ENCODE data around the gene SRRT.

Gene SRRT

DNA sequence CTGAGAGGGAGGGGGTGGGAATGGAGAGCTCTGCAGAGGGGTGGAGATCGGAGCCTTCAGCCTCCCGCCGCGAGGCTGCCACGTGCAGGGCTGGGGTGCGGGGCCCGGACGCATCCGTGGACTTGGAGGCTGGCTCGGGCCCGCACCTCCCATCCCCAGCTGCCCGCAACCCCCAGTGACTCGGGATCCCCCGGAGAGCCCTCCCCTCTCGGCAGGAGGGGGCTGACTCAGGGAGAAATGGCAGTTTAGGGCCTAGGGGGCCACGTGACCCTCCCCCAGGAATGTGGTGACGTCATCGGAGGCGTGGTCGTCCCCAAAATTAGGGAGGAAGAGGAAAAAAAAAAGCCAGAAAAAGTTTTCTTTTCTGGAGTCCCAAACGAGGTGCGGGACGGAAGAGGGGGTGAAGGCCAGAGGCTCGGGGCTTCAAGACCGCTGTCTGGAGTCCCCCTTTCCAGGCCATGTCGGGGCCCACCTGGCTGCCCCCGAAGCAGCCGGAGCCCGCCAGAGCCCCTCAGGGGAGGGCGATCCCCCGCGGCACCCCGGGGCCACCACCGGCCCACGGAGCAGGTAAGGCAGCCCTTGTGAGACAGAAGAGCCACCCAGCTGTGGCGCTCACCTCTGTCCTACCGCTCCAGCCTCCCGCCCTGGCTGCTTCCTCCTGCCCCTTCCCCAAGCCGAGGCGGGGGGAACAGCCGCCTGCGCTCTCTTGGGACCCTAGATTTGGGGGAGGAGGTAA lies 7.7 kb upstream of the SRRT start, which contains the start of gene TRIP6 (continued):
- TF ChIP-seq, protein P1, sequence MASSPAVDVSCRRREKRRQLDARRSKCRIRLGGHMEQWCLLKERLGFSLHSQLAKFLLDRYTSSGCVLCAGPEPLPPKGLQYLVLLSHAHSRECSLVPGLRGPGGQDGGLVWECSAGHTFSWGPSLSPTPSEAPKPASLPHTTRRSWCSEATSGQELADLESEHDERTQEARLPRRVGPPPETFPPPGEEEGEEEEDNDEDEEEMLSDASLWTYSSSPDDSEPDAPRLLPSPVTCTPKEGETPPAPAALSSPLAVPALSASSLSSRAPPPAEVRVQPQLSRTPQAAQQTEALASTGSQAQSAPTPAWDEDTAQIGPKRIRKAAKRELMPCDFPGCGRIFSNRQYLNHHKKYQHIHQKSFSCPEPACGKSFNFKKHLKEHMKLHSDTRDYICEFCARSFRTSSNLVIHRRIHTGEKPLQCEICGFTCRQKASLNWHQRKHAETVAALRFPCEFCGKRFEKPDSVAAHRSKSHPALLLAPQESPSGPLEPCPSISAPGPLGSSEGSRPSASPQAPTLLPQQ (tag by site-specific recombination; IDR thresholded peaks at IDR 0.05) = peak; percentile 94
- TF ChIP-seq ZNF664 (tag by site-specific recombination; IDR thresholded peaks at IDR 0.05) (0 out of 2 replicates have a peak, but pooled peaks have one; percentile 7), ZNF223 (tag by site-specific recombination; IDR thresholded peaks at IDR 0.05) (no peak), ZNF580 (tag by site-specific recombination; IDR thresholded peaks at IDR 0.05) (0 out of 2 replicates have a peak, but pooled peaks have one; percentile 11), ZNF558 (tag by site-specific recombination; IDR thresholded peaks at IDR 0.05) (peak; percentile 74; the same call in 1 of the 2 replicates), ZBTB7A (tag by site-specific recombination; IDR thresholded peaks at IDR 0.05; ENCODE audit: low read depth) (peak; percentile 74; the same call in 1 of the 2 replicates), ZSCAN5A (tag by site-specific recombination; IDR thresholded peaks at IDR 0.05) (no peak), ZBTB1 (tag by site-specific recombination; IDR thresholded peaks at IDR 0.05) (peak; percentile 84), KLF9 (tag by site-specific recombination; IDR thresholded peaks at IDR 0.05; ENCODE audit: low read depth) (peak; percentile 95), ZNF426 (tag by site-specific recombination; IDR thresholded peaks at IDR 0.05) (no peak), ZNF37A (tag by site-specific recombination; IDR thresholded peaks at IDR 0.05) (peak; percentile 31; the same call in 1 of the 2 replicates), ZNF473 (tag by site-specific recombination; IDR thresholded peaks at IDR 0.05) (no peak), ZNF776 (tag by site-specific recombination; IDR thresholded peaks at IDR 0.05; ENCODE audit: borderline replicate concordance) (no peak), ZNF274 (IDR thresholded peaks at IDR 0.05; ENCODE audit: low read length) (no peak), ZNF274 (tag by site-specific recombination; IDR thresholded peaks at IDR 0.05; ENCODE audit: borderline replicate concordance) (no peak), ZEB2 (tag by site-specific recombination; IDR thresholded peaks at IDR 0.05) (peak; percentile 89), KLF16 (tag by site-specific recombination; IDR thresholded peaks at IDR 0.05) (peak; percentile 93; the same call in 1 of the 2 replicates), ZNF660 (tag by site-specific recombination; IDR thresholded peaks at IDR 0.05) (peak; percentile 76; the same call in 1 of the 2 replicates), ZNF585B (tag by site-specific recombination; IDR thresholded peaks at IDR 0.05) (no peak), SP3 (tag by site-specific recombination; IDR thresholded peaks at IDR 0.05) (peak; percentile 90), ZNF777 (tag by site-specific recombination; IDR thresholded peaks at IDR 0.05; ENCODE audit: borderline replicate concordance) (no peak), BCL11A (tag by site-specific recombination; IDR thresholded peaks at IDR 0.05; ENCODE audit: low read depth) (peak; percentile 61; the same call in 1 of the 2 replicates), OVOL3 (tag by site-specific recombination; IDR thresholded peaks at IDR 0.05) (no peak), WT1 (tag by site-specific recombination; IDR thresholded peaks at IDR 0.05) (peak; percentile 90), BCL11B (tag by site-specific recombination; IDR thresholded peaks at IDR 0.05; ENCODE audit: low read depth) (peak; percentile 58), KLF7 (tag by site-specific recombination; IDR thresholded peaks at IDR 0.05; ENCODE audit: borderline replicate concordance) (peak; percentile 93)
- TF ChIP-seq, protein P2, sequence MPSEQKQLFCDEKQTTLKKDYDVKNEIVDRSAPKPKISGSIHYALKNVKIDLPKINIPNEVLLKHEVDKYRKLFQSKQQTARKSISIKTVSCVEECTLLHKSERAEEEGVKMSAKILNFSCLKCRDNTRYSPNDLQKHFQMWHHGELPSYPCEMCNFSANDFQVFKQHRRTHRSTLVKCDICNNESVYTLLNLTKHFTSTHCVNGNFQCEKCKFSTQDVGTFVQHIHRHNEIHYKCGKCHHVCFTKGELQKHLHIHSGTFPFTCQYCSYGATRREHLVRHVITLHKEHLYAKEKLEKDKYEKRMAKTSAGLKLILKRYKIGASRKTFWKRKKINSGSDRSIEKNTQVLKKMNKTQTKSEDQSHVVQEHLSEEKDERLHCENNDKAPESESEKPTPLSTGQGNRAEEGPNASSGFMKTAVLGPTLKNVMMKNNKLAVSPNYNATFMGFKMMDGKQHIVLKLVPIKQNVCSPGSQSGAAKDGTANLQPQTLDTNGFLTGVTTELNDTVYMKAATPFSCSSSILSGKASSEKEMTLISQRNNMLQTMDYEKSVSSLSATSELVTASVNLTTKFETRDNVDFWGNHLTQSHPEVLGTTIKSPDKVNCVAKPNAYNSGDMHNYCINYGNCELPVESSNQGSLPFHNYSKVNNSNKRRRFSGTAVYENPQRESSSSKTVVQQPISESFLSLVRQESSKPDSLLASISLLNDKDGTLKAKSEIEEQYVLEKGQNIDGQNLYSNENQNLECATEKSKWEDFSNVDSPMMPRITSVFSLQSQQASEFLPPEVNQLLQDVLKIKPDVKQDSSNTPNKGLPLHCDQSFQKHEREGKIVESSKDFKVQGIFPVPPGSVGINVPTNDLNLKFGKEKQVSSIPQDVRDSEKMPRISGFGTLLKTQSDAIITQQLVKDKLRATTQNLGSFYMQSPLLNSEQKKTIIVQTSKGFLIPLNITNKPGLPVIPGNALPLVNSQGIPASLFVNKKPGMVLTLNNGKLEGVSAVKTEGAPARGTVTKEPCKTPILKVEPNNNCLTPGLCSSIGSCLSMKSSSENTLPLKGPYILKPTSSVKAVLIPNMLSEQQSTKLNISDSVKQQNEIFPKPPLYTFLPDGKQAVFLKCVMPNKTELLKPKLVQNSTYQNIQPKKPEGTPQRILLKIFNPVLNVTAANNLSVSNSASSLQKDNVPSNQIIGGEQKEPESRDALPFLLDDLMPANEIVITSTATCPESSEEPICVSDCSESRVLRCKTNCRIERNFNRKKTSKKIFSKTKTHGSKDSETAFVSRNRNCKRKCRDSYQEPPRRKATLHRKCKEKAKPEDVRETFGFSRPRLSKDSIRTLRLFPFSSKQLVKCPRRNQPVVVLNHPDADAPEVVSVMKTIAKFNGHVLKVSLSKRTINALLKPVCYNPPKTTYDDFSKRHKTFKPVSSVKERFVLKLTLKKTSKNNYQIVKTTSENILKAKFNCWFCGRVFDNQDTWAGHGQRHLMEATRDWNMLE (tag by site-specific recombination; conservative IDR thresholded peaks at IDR 0.05; ENCODE audit: low read depth) = peak; percentile 48; the same call in 1 of the 2 replicates
- TF ChIP-seq, protein P3, sequence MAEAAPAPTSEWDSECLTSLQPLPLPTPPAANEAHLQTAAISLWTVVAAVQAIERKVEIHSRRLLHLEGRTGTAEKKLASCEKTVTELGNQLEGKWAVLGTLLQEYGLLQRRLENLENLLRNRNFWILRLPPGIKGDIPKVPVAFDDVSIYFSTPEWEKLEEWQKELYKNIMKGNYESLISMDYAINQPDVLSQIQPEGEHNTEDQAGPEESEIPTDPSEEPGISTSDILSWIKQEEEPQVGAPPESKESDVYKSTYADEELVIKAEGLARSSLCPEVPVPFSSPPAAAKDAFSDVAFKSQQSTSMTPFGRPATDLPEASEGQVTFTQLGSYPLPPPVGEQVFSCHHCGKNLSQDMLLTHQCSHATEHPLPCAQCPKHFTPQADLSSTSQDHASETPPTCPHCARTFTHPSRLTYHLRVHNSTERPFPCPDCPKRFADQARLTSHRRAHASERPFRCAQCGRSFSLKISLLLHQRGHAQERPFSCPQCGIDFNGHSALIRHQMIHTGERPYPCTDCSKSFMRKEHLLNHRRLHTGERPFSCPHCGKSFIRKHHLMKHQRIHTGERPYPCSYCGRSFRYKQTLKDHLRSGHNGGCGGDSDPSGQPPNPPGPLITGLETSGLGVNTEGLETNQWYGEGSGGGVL (tag by site-specific recombination; IDR thresholded peaks at IDR 0.05) = peak; percentile 95
- TF ChIP-seq, protein P4, sequence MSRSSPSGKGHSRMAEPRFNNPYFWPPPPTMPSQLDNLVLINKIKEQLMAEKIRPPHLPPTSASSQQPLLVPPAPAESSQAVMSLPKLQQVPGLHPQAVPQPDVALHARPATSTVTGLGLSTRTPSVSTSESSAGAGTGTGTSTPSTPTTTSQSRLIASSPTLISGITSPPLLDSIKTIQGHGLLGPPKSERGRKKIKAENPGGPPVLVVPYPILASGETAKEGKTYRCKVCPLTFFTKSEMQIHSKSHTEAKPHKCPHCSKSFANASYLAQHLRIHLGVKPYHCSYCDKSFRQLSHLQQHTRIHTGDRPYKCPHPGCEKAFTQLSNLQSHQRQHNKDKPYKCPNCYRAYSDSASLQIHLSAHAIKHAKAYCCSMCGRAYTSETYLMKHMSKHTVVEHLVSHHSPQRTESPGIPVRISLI (tag by site-specific recombination; IDR thresholded peaks at IDR 0.05) = peak; percentile 98

Data from HEK293 (cell line).